Left ventricle myocardium inferior (tissue), 1 donor: ENCODE measurements around the gene RBMS3. TPM values are rescaled to one million over a fixed set of nuclear protein-coding genes. Genes with fewer than 3 reads are reported as not detected.

Experiments used
- DNase-seq: peaks from one replicate; pipeline ENCODE4 v3.0.0-alpha.2; 2020
- H3K27ac ChIP-seq: fragments of 200-600 bp; replicated peaks from 2 replicates; pipeline ENCODE4 v1.8.0; 2021
- H3K27me3 ChIP-seq: fragments of 200-600 bp; 2 replicates; pipeline ENCODE4 v1.8.0; 2021; ENCODE audit warnings: low read depth
- H3K36me3 ChIP-seq: fragments of 200-600 bp; 2 replicates; pipeline ENCODE4 v1.8.0; 2021
- H3K4me1 ChIP-seq: fragments of 200-600 bp; 2 replicates; pipeline ENCODE4 v1.8.0; 2021
- H3K4me3 ChIP-seq: fragments of 200-600 bp; 2 replicates; pipeline ENCODE4 v1.8.0; 2021; ENCODE audit warnings: mild to moderate bottlenecking, moderate library complexity
- H3K9me3 ChIP-seq: fragments of 200-600 bp; replicated peaks from 2 replicates; pipeline ENCODE4 v1.8.0; 2021
- CTCF ChIP-seq: fragments of 200-600 bp; IDR thresholded peaks from 2 replicates; pipeline ENCODE4 v1.8.0; 2021; ENCODE audit warnings: antibody characterized with exemption, mild to moderate bottlenecking, borderline replicate concordance
- intact Hi-C: fragments of 100-400 bp; cut with micrococcal nuclease; formaldehyde crosslinking; loops from one replicate; pipeline ENCODE4 v1.11.0; 2022
- total RNA-seq: library from RNA; stranded (reverse); fragmentation: NEBNext Ultra II Directional; extraction: Animal tissue kit (Norgen Biotek cat#: 25700); gene quantifications from one replicate; pipeline ENCODE4 v1.2.1, GENCODE V29; 2021
- donor health status: DM: no; HTN: yes; CAD: no; lungs with severe emphysema.

Gene RBMS3
- total RNA-seq, 1 donor from 2014 or later: 25.3 TPM

GRCh38 chr3:29639578-29640290, 358.9 kb downstream of the RBMS3 start:
- intact Hi-C loops: no loop called here
- Histone ChIP-seq H3K27ac (peak overlapping the region; percentile 44), H3K4me3 (peak overlapping the region; percentile 1), H3K9me3 (peaks cover 10% of the 10 kb centered on the region), H3K4me1 (peaks cover 85% of the 10 kb centered on the region), H3K27me3 (no peaks in the 10 kb centered on the region), H3K36me3 (no peaks in the 10 kb centered on the region)
- DNase-seq: no peak
- TF ChIP-seq CTCF: no peak

GRCh38 chr3:29642393-29643033, 361.6 kb downstream of the RBMS3 start:
- Histone ChIP-seq H3K4me3 (peak overlapping the region; percentile 47), H3K4me1 (peaks cover 86% of the 10 kb centered on the region), H3K27ac (peak overlapping the region; percentile 81), H3K9me3 (no peaks in the 10 kb centered on the region), H3K36me3 (no peaks in the 10 kb centered on the region), H3K27me3 (no peaks in the 10 kb centered on the region)
- no peak for DNase-seq
- intact Hi-C loops: no loop called here
- TF ChIP-seq CTCF: no peak

GRCh38 chr3:29643034-29643425, 362.2 kb downstream of the RBMS3 start:
- peak overlapping the region; percentile 81 for H3K27ac ChIP-seq
- H3K9me3 ChIP-seq: no peaks in the 10 kb centered on the region
- H3K36me3 ChIP-seq: no peaks in the 10 kb centered on the region
- intact Hi-C loops: no loop called here
- no peak for TF ChIP-seq CTCF
- peaks cover 81% of the 10 kb centered on the region for H3K4me1 ChIP-seq
- no peak overlapping the region for H3K4me3 ChIP-seq
- no peaks in the 10 kb centered on the region for H3K27me3 ChIP-seq
- DNase-seq: no peak

GRCh38 chr3:29644261-29644660, 363.4 kb downstream of the RBMS3 start:
- no peaks in the 10 kb centered on the region for H3K9me3 ChIP-seq
- peaks cover 70% of the 10 kb centered on the region for H3K4me1 ChIP-seq
- DNase-seq: no peak
- intact Hi-C loops: no loop called here
- no peaks in the 10 kb centered on the region for H3K27me3 ChIP-seq
- TF ChIP-seq CTCF: no peak
- no peaks in the 10 kb centered on the region for H3K36me3 ChIP-seq
- H3K27ac ChIP-seq: no peak overlapping the region
- H3K4me3 ChIP-seq: no peak overlapping the region

GRCh38 chr3:29644956-29645636, 364.2 kb downstream of the RBMS3 start:
- intact Hi-C loops: no loop called here
- TF ChIP-seq CTCF: no peak
- H3K27ac ChIP-seq: peak overlapping the region; percentile 16

More at GRCh38 chr3:29644956-29645636, 364.2 kb downstream of the RBMS3 start:
- H3K4me3 ChIP-seq: no peak overlapping the region
- H3K4me1 ChIP-seq: peaks cover 70% of the 10 kb centered on the region
- H3K36me3 ChIP-seq: no peaks in the 10 kb centered on the region
- no peaks in the 10 kb centered on the region for H3K9me3 ChIP-seq
- no peaks in the 10 kb centered on the region for H3K27me3 ChIP-seq
- no peak for DNase-seq
